Trophoblast cell (in vitro differentiated cells and primary cell): Measurements from ENCODE around the gene DAAM2.

Source experiments
- DNase-seq, 2 donors: peaks; one replicate each; pipeline ENCODE4 v3.0.0-alpha.2; 2016
- H2AFZ ChIP-seq: 2 replicates; pipeline ENCODE4 v1.6.1; 2013; ENCODE audit warnings: low read length, moderate library complexity, mild to moderate bottlenecking; ENCODE audit not compliant: insufficient read depth, poor library complexity
- H2AK5ac ChIP-seq: 2 replicates; pipeline ENCODE4 v1.6.1; 2013; ENCODE audit warnings: mild to moderate bottlenecking, low read length
- H2BK120ac ChIP-seq: 2 replicates; pipeline ENCODE4 v1.6.1; 2013; ENCODE audit warnings: low read length, mild to moderate bottlenecking, moderate library complexity; ENCODE audit not compliant: insufficient read depth, poor library complexity
- H2BK12ac ChIP-seq: 2 replicates; pipeline ENCODE4 v1.6.1; 2013; ENCODE audit warnings: mild to moderate bottlenecking, low read length, moderate library complexity
- H2BK5ac ChIP-seq: 2 replicates; pipeline ENCODE4 v1.6.1; 2013; ENCODE audit warnings: low read length, low read depth, moderate library complexity, mild to moderate bottlenecking; ENCODE audit not compliant: poor library complexity
- H3K14ac ChIP-seq: 2 replicates; pipeline ENCODE4 v1.6.1; 2013; ENCODE audit warnings: mild to moderate bottlenecking, low read length
- H3K18ac ChIP-seq: 2 replicates; pipeline ENCODE4 v1.6.1; 2013; ENCODE audit warnings: mild to moderate bottlenecking, low read length
- H3K23ac ChIP-seq: 2 replicates; pipeline ENCODE4 v1.6.1; 2013; ENCODE audit warnings: low read length
- H3K27ac ChIP-seq: 2 replicates; pipeline ENCODE4 v1.5.1; 2013; ENCODE audit warnings: low read depth, mild to moderate bottlenecking, inconsistent platforms, low read length, moderate library complexity
- H3K27me3 ChIP-seq: 2 replicates; pipeline ENCODE4 v1.6.1; 2013; ENCODE audit warnings: inconsistent platforms, mild to moderate bottlenecking, low read length, moderate library complexity; ENCODE audit not compliant: insufficient read depth
- H3K36me3 ChIP-seq, 2 experiments: 1 replicate in 1 of 2; 2 replicates in 1 of 2; pipeline ENCODE4 v1.6.1; 2013; ENCODE audit warnings: low read length in 2 of 2, mild to moderate bottlenecking in 2 of 2, moderate library complexity in 1 of 2; ENCODE audit not compliant: insufficient read depth in 2 of 2, control insufficient read depth in 1 of 2
- H3K4ac ChIP-seq: 2 replicates; pipeline ENCODE4 v1.6.1; 2013; ENCODE audit warnings: low read depth, mild to moderate bottlenecking, low read length, moderate library complexity
- H3K4me1 ChIP-seq, 2 experiments: 1 replicate in 1 of 2; 2 replicates in 1 of 2; pipeline ENCODE4 v1.6.1; 2013; ENCODE audit warnings: low read length in 2 of 2, mild to moderate bottlenecking in 2 of 2, moderate library complexity in 1 of 2; ENCODE audit not compliant: insufficient read depth in 2 of 2, control insufficient read depth in 1 of 2
- H3K4me2 ChIP-seq: 2 replicates; pipeline ENCODE4 v1.6.1; 2013; ENCODE audit warnings: inconsistent platforms, mild to moderate bottlenecking, low read length, moderate library complexity
- H3K4me3 ChIP-seq: 2 replicates; pipeline ENCODE4 v1.5.1; 2013; ENCODE audit warnings: mild to moderate bottlenecking, low read depth, low read length, inconsistent platforms
- H3K79me1 ChIP-seq: one replicate; pipeline ENCODE4 v1.6.1; 2013; ENCODE audit warnings: low read length
- H3K79me2 ChIP-seq: 2 replicates; pipeline ENCODE4 v1.6.1; 2013; ENCODE audit warnings: low read length, mild to moderate bottlenecking; ENCODE audit not compliant: control insufficient read depth, insufficient read depth, poor library complexity
- H3K9ac ChIP-seq: 2 replicates; pipeline ENCODE4 v1.6.1; 2013; ENCODE audit warnings: mild to moderate bottlenecking, low read length
- H3K9me3 ChIP-seq: 2 replicates; pipeline ENCODE4 v1.6.1; 2013; ENCODE audit warnings: low read depth, mild to moderate bottlenecking, control low read depth, inconsistent platforms, low read length; ENCODE audit not compliant: insufficient read depth
- H4K12ac ChIP-seq: 2 replicates; pipeline ENCODE4 v1.6.1; 2013; ENCODE audit warnings: low read depth, mild to moderate bottlenecking, low read length, moderate library complexity
- H4K8ac ChIP-seq: 2 replicates; pipeline ENCODE4 v1.6.1; 2013; ENCODE audit warnings: low read depth, mild to moderate bottlenecking, low read length, moderate library complexity
- H4K91ac ChIP-seq: one replicate; pipeline ENCODE4 v1.6.1; 2013; ENCODE audit warnings: low read depth, mild to moderate bottlenecking, low read length, moderate library complexity
- WGBS: extraction: QIAGEN DNeasy Blood & Tissue Kit; methylation state at CpG from one replicate; pipeline ENCODE4 v1.1.7; 2013; ENCODE audit warnings: missing lambda C conversion rate; ENCODE audit not compliant: insufficient read length, insufficient coverage; ENCODE audit errors: extremely low coverage; 5-methylcytosine and 5-hydroxymethylcytosine counted together

The DAAM2 gene

DNA sequence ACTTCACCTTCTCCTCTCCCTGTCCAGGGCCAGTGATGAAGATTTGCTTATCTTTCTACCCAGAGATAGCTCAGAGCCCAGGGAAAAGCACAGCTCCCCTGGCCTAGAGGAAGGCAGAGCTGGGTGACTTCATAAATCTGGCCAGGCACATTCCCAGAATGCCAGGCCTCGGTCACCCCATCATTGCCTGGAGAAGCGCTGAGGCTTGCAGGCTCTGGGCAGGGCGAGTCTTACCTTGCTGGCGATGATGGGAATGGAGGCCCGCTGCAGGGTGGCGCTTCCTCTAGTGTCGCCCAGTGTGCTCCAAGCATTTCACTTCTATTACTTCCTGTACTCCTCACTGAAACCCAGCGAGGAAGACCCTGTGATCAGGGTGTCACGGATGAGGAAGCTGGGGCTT, 60.1 kb downstream of the DAAM2 start:
- WGBS, result no CpG with 5 or more reads among the region's 9 CpGs

DNA sequence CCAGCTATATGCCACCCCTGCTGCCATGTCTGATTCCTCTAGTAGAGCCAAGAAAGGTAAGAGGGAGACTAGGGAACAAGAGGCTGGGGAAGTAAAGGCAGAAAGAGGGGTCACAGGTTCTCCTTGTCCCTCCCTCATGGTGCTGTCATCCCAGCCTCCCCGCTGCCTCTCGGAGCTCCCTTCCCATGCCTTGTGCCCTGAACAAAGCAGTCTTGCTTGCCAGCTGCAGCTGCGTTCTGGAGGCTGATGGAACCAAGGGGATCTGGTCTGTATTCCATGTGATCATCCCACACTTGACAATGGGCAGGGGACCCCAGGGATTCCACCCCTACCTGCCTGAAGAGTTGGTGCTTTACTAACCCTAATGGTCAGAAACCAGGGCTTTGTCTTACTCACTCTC, 61.4 kb downstream of the DAAM2 start:
- no peak overlapping the region for H2AFZ ChIP-seq
- no peak overlapping the region for H3K23ac ChIP-seq
- no peak overlapping the region for H2BK12ac ChIP-seq
- H2AK5ac ChIP-seq, result no peak overlapping the region
- H3K4me2 ChIP-seq, result no peak overlapping the region
- H3K36me3 ChIP-seq, result peaks cover 0 to 3% of the 10 kb centered on the region in 2 experiments
- no peak overlapping the region for H3K14ac ChIP-seq
- DNase-seq, result no peak
- no peak overlapping the region for H3K27ac ChIP-seq
- H3K4me1 ChIP-seq, result peaks cover 8 to 12% of the 10 kb centered on the region in 2 experiments
- H2BK120ac ChIP-seq, result no peak overlapping the region
- no peak overlapping the region for H4K8ac ChIP-seq
- H3K9ac ChIP-seq, result no peak overlapping the region
- H3K9me3 ChIP-seq, result no peaks in the 10 kb centered on the region
- H4K12ac ChIP-seq, result no peak overlapping the region
- WGBS, result no CpG with 5 or more reads among the region's 3 CpGs
- H3K18ac ChIP-seq, result no peak overlapping the region
- H3K79me2 ChIP-seq, result no peaks in the 10 kb centered on the region
- H4K91ac ChIP-seq, result no peak overlapping the region
- no peak overlapping the region for H3K4me3 ChIP-seq
- no peaks in the 10 kb centered on the region for H3K27me3 ChIP-seq
- H3K79me1 ChIP-seq, result peaks cover 2% of the 10 kb centered on the region
- no peak overlapping the region for H3K4ac ChIP-seq
- no peak overlapping the region for H2BK5ac ChIP-seq

More for the DNA sequence above, 60.1 kb downstream of the DAAM2 start:
- no peak overlapping the region for H3K4me2 ChIP-seq
- no peak overlapping the region for H3K4ac ChIP-seq
- H3K27me3 ChIP-seq, result no peaks in the 10 kb centered on the region
- no peak overlapping the region for H3K18ac ChIP-seq
- H3K79me2 ChIP-seq, result no peaks in the 10 kb centered on the region
- DNase-seq, result no peak
- H3K9me3 ChIP-seq, result no peaks in the 10 kb centered on the region
- no peak overlapping the region for H4K91ac ChIP-seq
- H4K8ac ChIP-seq, result no peak overlapping the region
- no peak overlapping the region for H3K14ac ChIP-seq
- no peak overlapping the region for H2BK120ac ChIP-seq
- H2BK12ac ChIP-seq, result no peak overlapping the region
- no peak overlapping the region for H3K9ac ChIP-seq
- H3K23ac ChIP-seq, result no peak overlapping the region
- H3K27ac ChIP-seq, result no peak overlapping the region
- H4K12ac ChIP-seq, result no peak overlapping the region
- no peak overlapping the region for H3K4me3 ChIP-seq
- no peak overlapping the region for H2AFZ ChIP-seq
- no peak overlapping the region for H2BK5ac ChIP-seq
- H3K4me1 ChIP-seq, result peaks cover 8 to 12% of the 10 kb centered on the region in 2 experiments
- H3K36me3 ChIP-seq, result peaks cover 0 to 3% of the 10 kb centered on the region in 2 experiments
- H3K79me1 ChIP-seq, result peaks cover 2% of the 10 kb centered on the region
- H2AK5ac ChIP-seq, result no peak overlapping the region

DNA sequence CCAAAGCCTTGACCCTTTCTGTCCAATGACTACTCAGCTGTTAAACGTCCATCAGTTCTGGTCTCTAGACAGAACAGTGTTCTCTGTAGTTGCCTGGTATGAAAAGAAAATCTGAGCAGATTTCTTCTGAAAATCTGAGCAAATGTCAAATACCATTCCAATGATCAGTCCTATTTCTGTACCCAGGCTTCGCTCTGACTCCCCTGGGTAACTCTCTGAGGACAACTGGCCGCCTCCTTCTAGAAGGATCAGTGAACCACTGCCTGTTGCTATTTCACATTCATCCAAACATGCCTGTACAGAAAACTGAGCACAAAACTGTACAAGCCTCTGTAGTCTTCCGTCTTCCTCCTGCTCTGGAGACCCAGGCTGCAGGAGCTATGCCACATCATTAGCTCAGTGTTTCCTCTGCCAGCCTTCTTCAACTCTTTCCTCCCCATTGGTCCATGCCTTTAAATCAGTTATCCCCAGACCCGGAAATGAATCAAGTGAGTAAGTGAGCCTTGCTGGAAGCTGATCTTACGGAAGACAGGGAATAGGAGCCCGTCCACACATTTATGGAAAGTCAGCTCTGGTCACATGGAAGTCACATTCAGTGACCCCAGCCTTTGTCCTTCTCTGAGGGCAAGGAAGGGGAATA, 63.3 kb downstream of the DAAM2 start:
- H3K9me3 ChIP-seq, result no peaks in the 10 kb centered on the region
- no peak overlapping the region for H4K12ac ChIP-seq
- no peak overlapping the region for H3K9ac ChIP-seq

DNA sequence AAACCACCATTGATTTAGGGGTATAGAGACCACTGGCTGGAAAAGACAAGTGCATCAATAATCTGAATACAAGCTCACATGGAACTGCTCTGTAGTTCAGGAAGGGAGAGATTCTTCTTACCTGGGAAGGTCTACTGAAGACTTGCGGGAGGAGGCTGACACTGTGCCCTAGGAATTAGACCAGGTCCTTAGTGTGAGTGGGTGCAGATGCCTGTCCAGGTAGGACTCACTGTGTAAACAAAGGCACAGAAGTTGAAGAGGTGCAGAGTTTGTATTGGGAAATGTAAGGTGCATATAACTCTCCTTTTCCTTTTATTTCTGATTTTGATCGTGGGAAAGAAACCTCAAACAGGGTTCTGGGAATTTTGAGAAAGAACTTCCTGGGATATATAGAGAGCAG, 66.8 kb downstream of the DAAM2 start:
- H2BK120ac ChIP-seq, result no peak overlapping the region
- H3K18ac ChIP-seq, result no peak overlapping the region
- H3K23ac ChIP-seq, result no peak overlapping the region
- DNase-seq, result no peak
- no peak overlapping the region for H4K12ac ChIP-seq
- H3K14ac ChIP-seq, result no peak overlapping the region
- H3K4ac ChIP-seq, result no peak overlapping the region
- H3K4me2 ChIP-seq, result no peak overlapping the region
- no peak overlapping the region for H3K9ac ChIP-seq
- peaks cover 0 to 15% of the 10 kb centered on the region in 2 experiments for H3K36me3 ChIP-seq
- H2AK5ac ChIP-seq, result no peak overlapping the region
- H4K91ac ChIP-seq, result no peak overlapping the region
- no CpG with 5 or more reads among the region's 2 CpGs for WGBS
- H2BK5ac ChIP-seq, result no peak overlapping the region
- no peaks in the 10 kb centered on the region for H3K27me3 ChIP-seq
- no peaks in the 10 kb centered on the region for H3K4me1 ChIP-seq
- no peak overlapping the region for H3K4me3 ChIP-seq
- H4K8ac ChIP-seq, result no peak overlapping the region
- H3K79me2 ChIP-seq, result no peaks in the 10 kb centered on the region
- H2BK12ac ChIP-seq, result no peak overlapping the region
- H2AFZ ChIP-seq, result no peak overlapping the region
- no peaks in the 10 kb centered on the region for H3K79me1 ChIP-seq
- H3K9me3 ChIP-seq, result no peaks in the 10 kb centered on the region
- H3K27ac ChIP-seq, result no peak overlapping the region

More for the DNA sequence above, 63.3 kb downstream of the DAAM2 start:
- Histone ChIP-seq H2BK12ac (no peak overlapping the region), H3K4ac (no peak overlapping the region), H3K14ac (no peak overlapping the region), H4K8ac (no peak overlapping the region), H3K4me3 (no peak overlapping the region), H4K91ac (no peak overlapping the region), H3K79me2 (no peaks in the 10 kb centered on the region), H3K79me1 (no peaks in the 10 kb centered on the region), H2BK120ac (no peak overlapping the region), H3K4me1 (peaks cover 0 to 3% of the 10 kb centered on the region in 2 experiments), H2AK5ac (no peak overlapping the region), H2AFZ (no peak overlapping the region), H3K23ac (no peak overlapping the region), H3K27ac (no peak overlapping the region), H3K36me3 (peaks cover 0 to 5% of the 10 kb centered on the region in 2 experiments), H3K27me3 (no peaks in the 10 kb centered on the region), H2BK5ac (no peak overlapping the region), H3K18ac (no peak overlapping the region), H3K4me2 (no peak overlapping the region)
- WGBS, result no CpG with 5 or more reads among the region's 7 CpGs
- DNase-seq, result no peak
